Sciatic nerve (tissue), 2 donors: ENCODE data around the gene ATL2. TPM values are rescaled to one million over a fixed set of nuclear protein-coding genes. Genes with fewer than 3 reads are reported as not detected.
A peak's percentile ranks its signal among the peaks of the same experiment; 100 is the strongest.
"Not testable (repeated sequence)": the region's sequence is repeated elsewhere in the genome, so short reads cannot be mapped to it uniquely, and the experiment has no call there.

Experiments used
- ATAC-seq: fragments of 200-7000 bp; cut with Tn5 transposase; one replicate; pipeline ENCODE4 v1.9.1; 2020; ENCODE audit warnings: mild to moderate bottlenecking, moderate library complexity
- DNase-seq: peaks from one replicate; pipeline ENCODE4 v3.0.0-alpha.2; 2020; ENCODE audit warnings: low spot score
- intact Hi-C: fragments of 100-400 bp; cut with DNase I; formaldehyde crosslinking; loops from one replicate; pipeline ENCODE4 v1.14.2; 2022
- total RNA-seq: library from RNA; stranded (reverse); fragmentation: NEBNext Ultra II Directional; extraction: Animal tissue kit (Norgen Biotek cat#: 25700); gene quantifications from one replicate; pipeline ENCODE4 v1.2.1, GENCODE V29; 2021
- donor health status: DM: no; HTN: no; CAD: no.
- donor health status: DM: no; HTN: no; CAD: no.

The ATL2 gene
- total RNA-seq, 1 donor from 2014 or later = 54.5 TPM

DNA sequence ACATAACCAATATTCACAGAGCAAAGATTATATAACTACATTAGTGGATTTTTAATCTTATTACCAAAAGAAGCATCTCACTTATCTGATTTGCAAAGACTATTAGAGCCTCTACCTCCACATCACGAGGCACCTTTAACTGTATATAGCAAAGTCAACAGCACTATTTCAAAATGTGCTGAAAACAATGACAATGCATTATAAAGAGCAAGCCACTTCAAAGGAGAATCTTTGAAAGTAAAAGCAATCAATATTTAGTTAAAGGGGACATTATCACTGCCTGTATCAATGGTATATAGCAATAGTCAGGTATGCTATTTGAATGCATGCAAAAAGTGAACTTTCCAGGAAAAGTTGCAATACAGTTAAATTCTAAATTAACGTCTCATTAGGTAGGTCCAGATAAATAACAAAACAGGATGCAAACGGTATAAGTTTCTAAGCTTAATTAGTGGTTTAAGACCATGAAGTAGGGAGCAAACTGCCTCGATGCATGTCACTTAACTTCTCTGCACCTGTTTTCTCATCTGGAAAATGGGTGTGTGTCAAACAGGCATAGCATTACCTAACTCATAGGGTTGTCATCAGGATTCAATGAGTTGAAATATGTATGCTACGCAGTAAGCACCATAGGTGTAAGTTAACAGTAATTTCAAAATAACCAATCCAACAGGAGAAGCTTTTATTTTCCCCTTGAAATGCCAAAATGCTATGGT lies 31.6 kb downstream of the ATL2 start:
- DNase-seq (no peak), ATAC-seq (no peak)
- intact Hi-C loops = no loop called here

DNA sequence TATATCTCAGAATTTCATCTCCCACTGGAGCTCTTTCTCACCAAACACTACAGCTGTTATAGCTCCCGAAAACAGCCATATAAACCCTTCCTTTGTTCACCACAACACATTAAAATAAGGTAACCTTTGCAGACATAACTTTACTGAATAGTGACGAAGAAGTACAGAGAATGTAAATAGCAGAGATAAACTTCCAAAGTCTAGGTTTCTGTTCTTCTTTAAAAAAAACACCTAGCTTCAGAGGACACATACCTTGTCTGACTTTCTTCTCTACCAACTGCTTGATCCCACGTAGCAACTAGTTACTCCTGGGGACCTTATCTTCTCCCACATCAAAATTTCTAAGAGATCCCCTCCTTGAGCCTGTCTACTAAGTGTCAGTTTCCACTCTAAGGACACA lies 32.3 kb downstream of the ATL2 start:
- ATAC-seq (no peak), DNase-seq (no peak)
- intact Hi-C loops = no loop called here

DNA sequence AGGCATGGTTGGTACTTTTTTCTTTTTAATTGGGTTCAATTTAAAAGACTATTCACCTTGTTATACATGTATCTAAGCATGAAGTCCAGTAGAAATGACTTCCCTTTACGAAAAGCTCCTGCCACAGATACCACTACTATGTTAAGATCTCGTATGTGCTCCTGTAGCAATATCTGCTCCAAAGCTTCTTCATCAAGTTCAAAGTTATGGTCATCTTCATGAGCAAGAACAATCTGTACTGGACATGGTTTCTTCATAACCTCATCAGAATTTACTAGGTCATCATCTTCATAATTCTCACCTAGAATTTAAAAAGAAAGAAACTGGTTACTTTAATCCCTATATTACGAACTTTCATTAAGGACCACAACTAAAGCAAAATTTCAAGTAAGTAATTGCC lies 33.9 kb downstream of the ATL2 start:
- intact Hi-C loops = no loop called here
- ATAC-seq (no peak), DNase-seq (no peak)

DNA sequence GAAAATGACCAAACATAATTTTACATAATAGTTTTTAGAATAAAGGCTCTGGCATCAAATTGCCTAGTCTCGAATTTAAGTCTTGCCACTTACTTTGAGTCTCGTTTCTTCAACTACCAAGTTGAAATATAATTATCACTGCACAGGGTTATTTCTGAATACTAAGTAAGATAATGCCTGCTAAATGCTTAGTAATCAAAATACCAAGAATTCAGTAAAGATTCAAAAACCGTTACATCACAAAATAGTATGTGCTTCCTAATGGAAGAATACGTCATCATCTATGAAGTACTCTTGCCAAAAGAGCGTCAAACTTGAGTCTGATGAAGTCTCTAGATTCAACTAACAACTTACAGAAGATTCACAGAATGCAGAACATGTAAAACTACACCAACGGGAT lies 40.5 kb downstream of the ATL2 start:
- no peak for DNase-seq
- intact Hi-C loops = no loop called here
- no peak for ATAC-seq

DNA sequence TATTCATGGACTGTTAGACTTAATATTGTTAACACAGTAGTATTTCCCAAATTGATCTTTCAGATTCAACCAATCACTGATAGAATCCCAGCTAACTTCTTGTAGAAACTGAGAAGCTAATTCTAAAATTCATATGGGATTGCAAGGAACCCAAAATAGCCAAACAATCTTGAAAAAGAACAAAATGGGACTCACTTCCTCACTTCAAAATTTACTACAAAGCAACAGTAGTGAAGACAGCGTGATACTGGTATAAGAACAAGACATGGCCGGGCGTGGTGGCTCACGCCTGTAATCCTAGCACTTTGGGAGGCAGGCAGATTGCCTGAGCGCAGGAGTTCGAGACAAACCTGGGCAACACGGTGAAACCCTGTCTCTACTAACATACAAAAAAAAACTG lies 46.3 kb downstream of the ATL2 start:
- DNase-seq = no peak
- intact Hi-C loops = no loop called here
- no peak for ATAC-seq

DNA sequence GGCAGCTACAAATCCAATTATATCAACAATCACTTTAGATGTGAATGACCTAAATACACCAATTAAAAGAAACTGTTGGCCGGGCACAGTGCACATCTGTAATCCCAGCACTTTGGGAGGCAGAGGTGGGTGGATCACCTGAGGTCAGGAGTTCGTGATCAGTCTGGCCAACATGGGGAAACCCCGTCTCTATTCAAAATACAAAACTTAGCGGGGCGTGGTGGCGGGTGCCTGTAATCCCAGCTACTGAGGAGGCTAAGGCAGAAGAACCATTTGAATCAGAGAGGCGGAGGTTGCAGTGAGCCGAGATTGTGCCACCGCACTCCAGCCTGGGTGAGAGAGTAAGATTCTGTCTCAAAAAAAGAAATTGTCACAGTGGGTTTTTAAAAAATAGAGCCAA lies 49.5 kb downstream of the ATL2 start:
- intact Hi-C loops = no loop called here
- ATAC-seq = no peak
- no peak for DNase-seq

DNA sequence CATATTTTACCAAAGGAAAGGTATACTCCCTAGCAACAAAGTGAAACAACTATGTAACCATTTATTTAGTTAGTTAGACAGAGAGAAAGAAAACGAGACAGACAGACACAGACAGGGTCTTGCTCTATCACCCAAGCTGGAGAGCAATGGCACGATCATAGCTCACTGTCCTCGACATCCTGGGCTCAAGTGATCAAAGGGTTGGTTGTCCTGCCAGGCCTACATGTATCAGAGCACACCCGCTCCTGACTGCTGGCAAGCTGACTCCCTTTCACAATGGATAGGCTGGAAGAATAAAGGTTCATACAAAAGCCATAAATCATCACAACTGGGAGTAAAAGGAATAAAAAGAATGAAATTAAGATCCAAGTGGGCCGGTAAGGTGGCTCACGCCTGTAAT lies 53.5 kb downstream of the ATL2 start:
- DNase-seq = no peak
- intact Hi-C loops = no loop called here
- ATAC-seq = no peak

DNA sequence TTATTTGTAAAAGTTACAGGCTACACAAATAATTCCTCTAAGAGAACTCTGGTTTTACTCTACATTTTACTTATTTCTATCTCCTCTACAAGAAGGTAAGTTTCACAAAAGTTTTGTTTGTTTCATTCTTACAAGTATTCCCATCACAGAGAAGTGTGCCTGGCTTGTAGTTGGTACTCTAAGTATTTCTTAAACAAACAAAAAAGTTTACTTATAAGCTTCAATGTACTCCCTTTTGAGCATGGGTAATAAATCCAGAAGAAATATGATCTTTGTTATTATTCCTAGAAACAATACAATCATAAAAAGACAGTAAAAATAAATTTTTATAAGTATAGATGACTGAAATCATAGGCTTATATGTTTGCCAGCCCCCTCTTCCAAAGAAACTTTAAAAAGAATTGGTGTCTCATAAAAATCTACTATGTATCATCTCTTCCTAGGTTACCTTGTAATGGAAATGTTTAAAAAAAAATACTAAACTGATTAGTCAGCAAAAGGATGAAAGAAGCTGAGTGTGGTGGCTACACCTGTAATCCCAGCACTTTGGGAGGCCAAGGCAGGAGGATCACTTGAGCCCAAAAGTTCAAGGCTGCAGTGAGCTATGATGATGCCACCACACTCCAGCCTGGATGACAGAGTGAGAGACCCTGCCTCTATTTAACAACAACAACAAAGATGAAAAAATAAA lies 54.7 kb downstream of the ATL2 start:
- intact Hi-C loops = no loop called here
- ATAC-seq (no peak), DNase-seq (no peak)

DNA sequence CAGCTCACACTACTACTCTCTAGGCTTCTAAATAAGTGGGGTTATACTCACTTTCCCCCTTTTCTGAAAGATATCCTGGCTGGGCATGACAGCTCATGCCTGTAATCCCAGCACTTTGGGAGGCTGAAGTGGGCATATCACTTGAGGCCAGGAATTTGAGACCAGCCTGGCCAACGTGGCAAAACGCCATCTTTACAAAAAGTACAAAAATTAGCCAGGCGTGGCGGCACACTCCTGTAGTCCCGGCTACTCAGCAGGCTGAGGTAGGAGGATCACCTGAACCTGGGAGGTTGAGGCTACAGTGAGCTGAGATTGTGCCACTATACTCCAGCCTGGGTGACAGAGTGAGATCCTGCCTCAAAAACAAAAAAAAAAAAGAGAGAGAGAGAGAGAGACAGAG lies 57.8 kb downstream of the ATL2 start:
- not testable (repeated sequence) for ATAC-seq
- intact Hi-C loops = loop anchor here (10.0 kb wide), 1 partner anchor 416 kb away; no protein-coding TSS in a partner anchor

DNA sequence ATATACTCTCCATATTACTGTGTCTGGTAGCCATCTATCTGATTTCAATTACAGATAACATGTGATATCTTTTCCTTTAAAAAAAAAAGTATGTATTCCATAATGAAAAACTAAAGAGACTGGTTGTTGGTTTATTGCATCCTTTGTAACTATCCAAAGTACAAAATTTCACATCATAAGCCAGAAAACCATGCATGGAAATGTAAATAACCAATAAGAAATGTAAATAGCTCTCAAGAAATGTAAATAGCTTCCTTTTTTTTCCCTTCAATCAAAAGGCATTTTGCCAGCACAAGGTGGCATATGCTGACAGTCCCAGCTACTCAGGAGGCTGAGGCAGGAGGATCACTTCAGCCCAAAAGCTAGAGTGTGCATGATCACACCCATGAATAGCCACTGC lies 59.3 kb downstream of the ATL2 start:
- DNase-seq (no peak), ATAC-seq (no peak)
- intact Hi-C loops = loop anchor here (10.0 kb wide), 1 partner anchor 417 kb away; no protein-coding TSS in a partner anchor

More for the DNA sequence above, 57.8 kb downstream of the ATL2 start:
- DNase-seq = not testable (repeated sequence)

DNA sequence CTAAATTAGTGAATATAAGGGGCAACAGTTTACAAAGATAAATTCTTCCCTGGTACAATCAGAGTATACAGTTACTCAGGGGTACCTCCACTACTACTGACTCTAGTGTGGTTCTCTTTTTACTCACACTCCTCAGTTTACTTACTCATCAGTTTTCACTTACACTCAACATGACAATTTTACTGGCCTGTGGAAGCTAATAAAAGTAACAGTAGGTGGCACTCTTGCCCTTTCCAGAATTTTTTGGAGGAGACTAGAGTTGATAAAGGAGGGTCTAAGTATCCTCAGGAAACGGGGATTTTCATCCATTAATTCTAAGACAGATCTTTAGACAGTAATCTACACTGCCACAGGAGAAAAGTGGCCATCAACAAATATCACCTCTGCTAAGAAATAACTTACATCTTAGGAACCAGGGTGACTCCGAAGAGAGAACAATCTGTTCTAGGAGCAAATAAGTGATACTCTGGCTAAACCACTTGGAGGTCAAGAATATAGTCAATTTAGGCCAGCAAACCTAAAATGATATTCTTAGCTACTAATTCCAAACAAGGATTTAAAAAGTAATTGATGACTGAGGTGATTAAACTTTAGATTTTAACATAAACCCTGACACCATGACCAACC lies 61.3 kb downstream of the ATL2 start:
- no peak for DNase-seq
- peak; percentile 81 for ATAC-seq
- intact Hi-C loops = loop anchor here (10.0 kb wide), 1 partner anchor 419 kb away; no protein-coding TSS in a partner anchor

DNA sequence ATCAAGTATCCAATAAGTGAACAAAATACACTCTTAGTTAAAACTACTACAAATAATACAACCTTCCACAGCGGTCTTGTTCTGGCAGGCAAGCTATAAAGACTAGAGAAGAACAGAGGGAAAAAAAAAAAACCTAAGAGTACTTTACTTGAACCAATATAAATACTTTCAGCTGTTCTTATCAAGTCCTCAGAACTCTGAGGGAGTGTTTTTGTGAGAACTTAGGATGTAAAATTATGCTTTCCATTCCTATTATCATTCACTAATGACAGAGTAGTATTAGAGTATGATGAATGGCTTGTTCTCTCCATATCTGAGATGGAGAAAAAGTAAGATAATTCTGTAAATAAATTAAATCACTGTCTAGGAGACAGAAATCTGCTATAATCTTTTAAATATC lies 68.3 kb downstream of the ATL2 start:
- no peak for ATAC-seq
- intact Hi-C loops = no loop called here
- DNase-seq = no peak

DNA sequence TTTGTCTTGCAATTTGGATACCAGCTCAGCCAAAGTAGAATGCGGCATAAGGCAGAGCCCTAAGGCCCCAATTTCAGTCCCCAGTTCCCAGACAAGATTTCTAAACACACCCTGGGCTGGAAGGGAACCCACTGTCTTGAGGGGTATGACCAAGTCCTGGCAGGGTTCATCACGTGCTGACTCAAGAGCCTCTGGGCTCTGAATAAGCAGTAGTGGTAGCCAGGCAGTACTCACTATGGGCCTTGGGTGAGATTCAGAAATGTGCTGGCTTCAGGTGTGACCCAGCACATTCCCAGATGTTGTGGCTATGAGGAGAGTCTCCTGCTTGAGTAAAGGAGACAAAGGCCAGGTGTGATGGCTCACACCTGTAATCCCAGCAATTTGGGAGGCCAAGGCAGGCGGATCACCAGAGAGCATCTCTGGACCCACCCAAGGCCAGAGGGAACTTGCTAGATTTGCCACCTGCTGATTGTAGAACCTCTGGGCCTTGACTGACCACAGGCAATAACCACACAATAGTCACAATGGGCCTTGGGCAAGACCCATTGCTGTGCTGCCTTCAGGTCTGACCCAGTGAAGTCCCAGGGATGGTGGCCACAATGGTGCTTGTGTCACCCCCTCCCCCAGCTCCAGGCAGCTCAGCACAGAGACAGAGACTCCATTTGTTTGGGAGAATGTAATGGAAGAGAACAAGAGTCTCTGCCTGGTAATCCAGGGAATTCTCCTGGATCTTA lies 74.9 kb downstream of the ATL2 start:
- intact Hi-C loops = no loop called here
- DNase-seq (no peak), ATAC-seq (peak; percentile 13)

DNA sequence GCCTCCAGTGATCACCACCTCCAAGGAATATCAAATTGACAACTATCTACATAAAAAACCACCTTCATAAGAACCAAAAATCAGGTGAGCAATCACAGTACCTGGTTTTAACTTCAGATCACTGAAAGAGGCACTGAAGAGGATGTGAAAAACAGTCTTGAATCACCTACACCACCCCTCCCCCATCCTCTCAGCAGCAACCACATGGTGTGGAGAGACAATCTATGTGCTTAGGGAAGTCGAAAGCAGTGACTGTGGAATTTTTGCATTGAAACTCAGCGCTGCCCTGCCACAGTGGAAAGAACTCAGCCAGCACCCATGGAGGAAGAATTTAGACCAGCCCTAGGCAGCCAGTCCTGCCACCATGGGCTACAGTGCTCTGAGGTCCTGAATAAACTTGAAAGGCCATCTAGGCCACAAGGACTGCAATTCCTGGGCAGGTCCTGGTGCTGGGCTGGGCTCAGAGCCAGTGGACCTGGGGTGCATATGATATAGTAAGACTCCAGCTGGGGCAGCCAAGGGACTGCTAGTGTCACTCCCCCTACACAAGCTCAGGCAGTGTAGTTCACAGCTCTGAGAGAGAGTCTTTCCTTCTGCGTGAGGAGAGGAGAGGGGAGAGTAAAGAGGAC lies 75.6 kb downstream of the ATL2 start:
- no peak for DNase-seq
- peak; percentile 30 for ATAC-seq
- intact Hi-C loops = no loop called here

DNA sequence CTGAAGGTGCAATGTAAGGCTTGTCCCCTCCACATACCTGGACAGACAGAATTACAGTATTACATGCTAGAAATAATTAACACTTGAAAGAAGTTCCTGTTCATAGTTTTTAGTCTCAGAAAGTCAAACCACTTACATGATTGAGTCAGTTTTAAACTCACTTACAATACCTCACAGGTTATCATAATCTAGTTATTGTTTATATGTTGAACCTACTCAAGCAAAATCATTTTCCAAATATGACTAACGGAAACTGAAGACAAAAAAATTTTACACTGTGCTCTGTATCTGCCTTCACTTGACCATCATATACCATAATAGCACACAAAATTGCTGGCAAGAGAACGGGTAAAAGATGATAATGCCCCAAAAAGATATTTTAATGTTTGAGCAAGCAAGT lies 78.5 kb downstream of the ATL2 start:
- DNase-seq = no peak
- ATAC-seq = no peak
- intact Hi-C loops = no loop called here

DNA sequence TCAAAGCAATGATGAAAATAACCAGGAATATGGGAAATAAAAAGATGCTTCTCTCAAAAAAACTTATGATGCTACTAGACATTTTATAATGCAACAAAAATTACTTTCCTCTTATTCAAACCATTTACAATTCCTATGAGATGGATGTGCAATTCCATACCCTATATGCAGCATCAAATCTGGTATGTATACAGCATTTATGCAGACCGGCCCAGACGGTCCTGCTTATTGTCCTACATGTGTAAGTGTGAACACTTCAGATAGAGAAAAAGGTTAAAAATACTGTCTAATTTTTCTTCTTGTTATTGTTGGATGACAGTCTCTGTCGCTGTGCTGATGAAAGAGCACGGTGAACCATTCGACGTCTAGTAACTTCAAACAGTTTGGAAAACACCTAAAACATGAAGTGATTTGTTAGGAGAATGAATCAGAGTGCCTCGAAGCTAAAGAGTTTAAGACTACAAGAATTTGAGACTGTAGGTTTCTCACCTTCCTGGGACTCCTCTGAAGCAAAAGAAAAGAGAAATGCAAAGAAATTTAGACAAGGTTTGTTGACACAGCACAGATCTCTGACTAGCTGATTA lies 80.8 kb downstream of the ATL2 start:
- no peak for DNase-seq
- intact Hi-C loops = no loop called here
- ATAC-seq = no peak

DNA sequence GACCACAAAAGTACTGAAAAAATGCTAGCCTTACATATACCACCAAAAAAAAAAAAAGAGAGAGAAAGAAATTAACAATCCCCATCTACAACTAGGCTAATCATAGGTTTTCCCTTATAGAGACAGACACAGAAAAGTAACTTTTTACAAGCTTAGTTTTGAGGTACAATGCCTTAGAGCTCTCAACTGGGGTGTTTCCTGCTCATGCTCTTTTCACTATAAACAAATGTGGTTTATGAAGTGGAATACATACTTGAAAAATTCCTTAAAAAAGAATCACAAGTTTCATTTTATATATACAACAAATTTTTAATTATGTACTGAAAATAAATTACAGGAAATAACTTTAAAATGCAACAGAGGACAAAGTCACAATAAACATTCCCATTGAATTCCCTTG lies 82.5 kb downstream of the ATL2 start:
- ATAC-seq (no peak), DNase-seq (no peak)
- intact Hi-C loops = no loop called here

DNA sequence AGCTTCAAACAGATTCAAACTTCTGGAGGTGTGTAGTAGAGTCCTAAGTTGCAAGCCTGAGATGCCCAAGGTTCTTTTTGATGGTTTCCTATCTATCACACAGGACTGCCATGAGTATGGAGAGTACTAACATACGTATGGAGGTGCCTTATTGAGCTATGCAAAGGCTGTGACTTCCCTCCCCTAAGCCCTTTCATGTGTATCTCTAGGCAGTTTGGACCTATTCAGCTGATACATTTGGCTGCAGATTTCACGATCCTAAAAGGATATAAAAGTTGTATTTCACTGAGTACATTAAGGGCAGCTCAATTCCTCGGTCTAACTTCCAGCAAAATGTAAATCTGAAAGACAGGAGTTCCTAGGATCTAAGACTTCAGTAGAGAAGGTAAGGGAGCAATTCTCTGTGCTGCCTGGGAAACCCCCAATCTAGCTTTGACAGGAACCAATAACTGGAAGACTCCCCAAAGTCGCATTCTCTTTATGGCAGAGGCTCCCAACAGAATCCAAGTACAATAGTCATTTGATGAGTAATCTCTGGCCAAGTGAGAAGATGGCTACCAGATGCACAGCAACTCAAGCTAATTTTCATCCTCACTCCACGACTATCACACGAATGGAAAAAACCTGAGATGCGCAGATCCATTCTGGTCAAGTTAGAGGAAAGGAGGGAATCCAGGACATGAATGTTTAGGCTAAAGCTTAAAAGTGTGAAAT lies 83.8 kb downstream of the ATL2 start:
- intact Hi-C loops = no loop called here
- no peak for DNase-seq
- no peak for ATAC-seq
